IMR-90 (cell line): Measurements from ENCODE around the gene FST.

Experiments used
- CEBPB ChIP-seq: IDR thresholded peaks from 2 replicates; pipeline ENCODE4 v1.6.1; 2012; ENCODE audit warnings: low read depth, low read length, improper control_type of control experiment
- MAFK ChIP-seq: IDR thresholded peaks from 2 replicates; pipeline ENCODE4 v1.6.1; 2012; ENCODE audit warnings: low read depth, low read length, improper control_type of control experiment
- MAZ ChIP-seq: IDR thresholded peaks from 2 replicates; pipeline ENCODE4 v1.6.1; 2012; ENCODE audit warnings: low read depth, mild to moderate bottlenecking, low read length, improper control_type of control experiment, moderate library complexity, borderline replicate concordance
- MXI1 ChIP-seq: IDR thresholded peaks from 2 replicates; pipeline ENCODE4 v1.6.1; 2012; ENCODE audit warnings: low read depth, mild to moderate bottlenecking, low read length, moderate library complexity, borderline replicate concordance
- POLR2A ChIP-seq: IDR thresholded peaks from 2 replicates; pipeline ENCODE4 v1.6.1; 2012; ENCODE audit warnings: mild to moderate bottlenecking, low read depth, low read length
- RAD21 ChIP-seq: IDR thresholded peaks from 2 replicates; pipeline ENCODE4 v1.6.1; 2012; ENCODE audit warnings: low read length, improper control_type of control experiment
- RCOR1 ChIP-seq: IDR thresholded peaks from 2 replicates; pipeline ENCODE4 v1.6.1; 2012; ENCODE audit warnings: mild to moderate bottlenecking, low read length, improper control_type of control experiment; ENCODE audit not compliant: insufficient replicate concordance
- SMC3 ChIP-seq: fragments of 150-350 bp; IDR thresholded peaks from 2 replicates; pipeline ENCODE4 v1.6.1; 2016; ENCODE audit warnings: low read depth, mild to moderate bottlenecking, antibody characterized with exemption, low read length, moderate library complexity
- TF ChIP-seq, protein P1 (sequence below): fragments of 150-350 bp; IDR thresholded peaks from 2 replicates; pipeline ENCODE4 v1.6.1; 2017; ENCODE audit warnings: mild to moderate bottlenecking, antibody characterized with exemption, low read length, low read depth
- TF ChIP-seq, protein P2 (sequence below): conservative IDR thresholded peaks from 2 replicates; pipeline ENCODE4 v1.5.1; 2012; ENCODE audit warnings: mild to moderate bottlenecking, low read depth, low read length, improper control_type of control experiment

DNA sequence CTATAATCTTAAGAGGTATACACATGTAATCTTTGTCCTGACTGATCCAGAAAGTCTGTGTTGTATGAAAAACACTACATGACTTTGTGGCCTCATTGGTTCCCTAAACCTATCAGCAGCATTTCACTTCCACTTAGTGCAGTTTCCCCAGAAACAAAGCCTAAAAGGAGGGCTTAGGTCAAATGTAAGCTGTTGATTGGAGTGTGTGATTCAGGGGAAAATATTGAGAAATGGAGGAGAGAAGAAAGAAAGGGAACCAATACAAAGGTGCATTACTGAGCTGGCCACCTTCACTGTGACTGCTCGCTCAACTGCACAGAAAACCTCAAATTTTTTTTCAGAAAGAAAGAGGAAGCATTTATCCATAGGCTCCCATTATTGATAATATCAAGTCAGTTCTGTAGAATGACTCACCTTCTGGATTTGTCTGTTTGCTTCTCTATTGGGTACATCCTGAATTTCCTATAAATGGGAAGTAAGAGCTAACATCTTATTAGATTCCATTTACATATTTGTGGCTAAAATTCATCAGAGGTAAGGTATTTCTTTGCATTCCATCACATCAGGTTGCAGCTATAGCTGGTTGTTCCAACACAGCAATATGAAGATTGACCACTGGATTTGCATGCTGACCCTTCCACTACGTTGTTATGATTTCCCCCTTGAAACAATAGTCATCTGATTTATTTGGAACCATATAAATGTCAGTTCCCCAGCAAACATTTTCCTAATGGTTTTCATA, 10.3 kb upstream of the FST start:
- TF ChIP-seq, protein P1, sequence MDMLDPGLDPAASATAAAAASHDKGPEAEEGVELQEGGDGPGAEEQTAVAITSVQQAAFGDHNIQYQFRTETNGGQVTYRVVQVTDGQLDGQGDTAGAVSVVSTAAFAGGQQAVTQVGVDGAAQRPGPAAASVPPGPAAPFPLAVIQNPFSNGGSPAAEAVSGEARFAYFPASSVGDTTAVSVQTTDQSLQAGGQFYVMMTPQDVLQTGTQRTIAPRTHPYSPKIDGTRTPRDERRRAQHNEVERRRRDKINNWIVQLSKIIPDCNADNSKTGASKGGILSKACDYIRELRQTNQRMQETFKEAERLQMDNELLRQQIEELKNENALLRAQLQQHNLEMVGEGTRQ, result no peak
- TF ChIP-seq, protein P2, sequence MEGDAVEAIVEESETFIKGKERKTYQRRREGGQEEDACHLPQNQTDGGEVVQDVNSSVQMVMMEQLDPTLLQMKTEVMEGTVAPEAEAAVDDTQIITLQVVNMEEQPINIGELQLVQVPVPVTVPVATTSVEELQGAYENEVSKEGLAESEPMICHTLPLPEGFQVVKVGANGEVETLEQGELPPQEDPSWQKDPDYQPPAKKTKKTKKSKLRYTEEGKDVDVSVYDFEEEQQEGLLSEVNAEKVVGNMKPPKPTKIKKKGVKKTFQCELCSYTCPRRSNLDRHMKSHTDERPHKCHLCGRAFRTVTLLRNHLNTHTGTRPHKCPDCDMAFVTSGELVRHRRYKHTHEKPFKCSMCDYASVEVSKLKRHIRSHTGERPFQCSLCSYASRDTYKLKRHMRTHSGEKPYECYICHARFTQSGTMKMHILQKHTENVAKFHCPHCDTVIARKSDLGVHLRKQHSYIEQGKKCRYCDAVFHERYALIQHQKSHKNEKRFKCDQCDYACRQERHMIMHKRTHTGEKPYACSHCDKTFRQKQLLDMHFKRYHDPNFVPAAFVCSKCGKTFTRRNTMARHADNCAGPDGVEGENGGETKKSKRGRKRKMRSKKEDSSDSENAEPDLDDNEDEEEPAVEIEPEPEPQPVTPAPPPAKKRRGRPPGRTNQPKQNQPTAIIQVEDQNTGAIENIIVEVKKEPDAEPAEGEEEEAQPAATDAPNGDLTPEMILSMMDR, result no peak
- TF ChIP-seq POLR2A (no peak), CEBPB (no peak), MXI1 (no peak), MAFK (no peak), RCOR1 (no peak), RAD21 (no peak), MAZ (no peak), SMC3 (no peak)
